ENCODE results near the gene PRADC1.

GRCh38 chr2:73212448-73213176 lies 20.4 kb downstream of the PRADC1 start:
- no peak for TF ChIP-seq POLR2A (IDR thresholded peaks at IDR 0.05)
- TF ChIP-seq, protein P1, sequence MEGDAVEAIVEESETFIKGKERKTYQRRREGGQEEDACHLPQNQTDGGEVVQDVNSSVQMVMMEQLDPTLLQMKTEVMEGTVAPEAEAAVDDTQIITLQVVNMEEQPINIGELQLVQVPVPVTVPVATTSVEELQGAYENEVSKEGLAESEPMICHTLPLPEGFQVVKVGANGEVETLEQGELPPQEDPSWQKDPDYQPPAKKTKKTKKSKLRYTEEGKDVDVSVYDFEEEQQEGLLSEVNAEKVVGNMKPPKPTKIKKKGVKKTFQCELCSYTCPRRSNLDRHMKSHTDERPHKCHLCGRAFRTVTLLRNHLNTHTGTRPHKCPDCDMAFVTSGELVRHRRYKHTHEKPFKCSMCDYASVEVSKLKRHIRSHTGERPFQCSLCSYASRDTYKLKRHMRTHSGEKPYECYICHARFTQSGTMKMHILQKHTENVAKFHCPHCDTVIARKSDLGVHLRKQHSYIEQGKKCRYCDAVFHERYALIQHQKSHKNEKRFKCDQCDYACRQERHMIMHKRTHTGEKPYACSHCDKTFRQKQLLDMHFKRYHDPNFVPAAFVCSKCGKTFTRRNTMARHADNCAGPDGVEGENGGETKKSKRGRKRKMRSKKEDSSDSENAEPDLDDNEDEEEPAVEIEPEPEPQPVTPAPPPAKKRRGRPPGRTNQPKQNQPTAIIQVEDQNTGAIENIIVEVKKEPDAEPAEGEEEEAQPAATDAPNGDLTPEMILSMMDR (IDR thresholded peaks at IDR 0.05), result peak in 1 of 3 donors; percentile 45
